Small intestine (tissue), 7 donors: ENCODE data around the gene TMEM120A. TPM values are rescaled to one million over a fixed set of nuclear protein-coding genes. Genes with fewer than 3 reads are reported as not detected.

Experiments
- DNase-seq, 2 donors: peaks; one replicate each; pipeline versions ENCODE4 v3.0.0 to v3.0.0-alpha.2; 2013
- FAIRE-seq: peaks from 2 replicates; lab custom pipeline; 2012; peaks lifted over from hg19 to GRCh38; lab: Jason Lieb, UNC
- H3K27ac ChIP-seq, 3 donors: one replicate each; pipeline ENCODE4 v1.5.1; 2013; ENCODE audit warnings: low read length in 2 of 3, mild to moderate bottlenecking in 2 of 3, control low read depth in 1 of 3, inconsistent platforms in 1 of 3, low read depth in 1 of 3, moderate library complexity in 1 of 3
- H3K27me3 ChIP-seq, 3 donors: one replicate each; pipeline ENCODE4 v1.6.1; 2013; ENCODE audit warnings: low read length in 3 of 3, inconsistent platforms in 1 of 3; ENCODE audit not compliant: control insufficient read depth in 3 of 3, insufficient read depth in 3 of 3
- H3K36me3 ChIP-seq, 3 donors: one replicate each; pipeline ENCODE4 v1.6.1; 2013; ENCODE audit warnings: low read length in 3 of 3, inconsistent platforms in 1 of 3, low read depth in 1 of 3, mild to moderate bottlenecking in 1 of 3, moderate library complexity in 1 of 3; ENCODE audit not compliant: control insufficient read depth in 3 of 3, insufficient read depth in 2 of 3
- H3K4me1 ChIP-seq, 3 donors: one replicate each; pipeline ENCODE4 v1.6.1; 2013; ENCODE audit warnings: low read length in 2 of 3, inconsistent platforms in 1 of 3, low read depth in 1 of 3, mild to moderate bottlenecking in 1 of 3, moderate library complexity in 1 of 3; ENCODE audit not compliant: control insufficient read depth in 3 of 3, insufficient read depth in 2 of 3
- H3K4me3 ChIP-seq, 3 donors: one replicate each; pipeline ENCODE4 v1.5.1; 2013; ENCODE audit warnings: low read length in 3 of 3, control low read depth in 1 of 3, inconsistent platforms in 1 of 3, low read depth in 1 of 3, mild to moderate bottlenecking in 1 of 3, moderate library complexity in 1 of 3
- H3K9me3 ChIP-seq, 2 donors: one replicate each; pipeline ENCODE4 v1.6.1; 2013; ENCODE audit warnings: low read depth in 1 of 2, low read length in 1 of 2; ENCODE audit not compliant: control insufficient read depth in 2 of 2, insufficient read depth in 1 of 2
- WGBS, 3 donors: extraction: QIAGEN DNeasy Blood & Tissue Kit; methylation state at CpG; one replicate each; pipeline ENCODE4 v1.1.7; 2013; 5-methylcytosine and 5-hydroxymethylcytosine counted together
- polyA plus RNA-seq, 4 donors: library from polyadenylated mRNA; stranded (reverse) in 3 of 4; unstranded in 1 of 4; fragments of 200-250 nt in 3 of 4; fragments of 120-200 nt in 1 of 4; gene quantifications; one replicate each; pipeline versions ENCODE4 v1.2.1 to v1.2.3, GENCODE V29; 2013
- donor health status: healthy with polysubstance abuse.
- donor health status: control.
- donor health status: control.
- donor health status: Bipolar disorder and iron deficiency.
- donor health status: healthy.

Gene TMEM120A
- polyA plus RNA-seq, 4 donors: 64.7 to 207 (median 151) TPM

GRCh38 chr7:75963381-75963995, 30.9 kb downstream of the TMEM120A start:
- no peak for FAIRE-seq
- peaks cover 0 to 69% (median 27%) of the 10 kb centered on the region in 3 donors for H3K36me3 ChIP-seq
- 80 to 92% (median 90%) methylated on average over 9 of the region's 9 CpGs for WGBS, 3 donors

GRCh38 chr7:75962607-75963380, 31.6 kb downstream of the TMEM120A start:
- H3K9me3 ChIP-seq: no peaks in the 10 kb centered on the region
- FAIRE-seq (no peak), DNase-seq (no peak)
- H3K27ac ChIP-seq: peak overlapping the region in 1 of 3 donors; percentile 64
- WGBS, 3 donors: 63 to 85% (median 81%) methylated on average over 18 of the region's 18 CpGs
- peaks cover 3 to 10% (median 6%) of the 10 kb centered on the region in 3 donors for H3K4me1 ChIP-seq
- peaks cover 2 to 69% (median 23%) of the 10 kb centered on the region in 3 donors for H3K36me3 ChIP-seq
- H3K4me3 ChIP-seq: no peak overlapping the region
- no peaks in the 10 kb centered on the region for H3K27me3 ChIP-seq

More at GRCh38 chr7:75963381-75963995, 30.9 kb downstream of the TMEM120A start:
- Histone ChIP-seq H3K4me1 (peaks cover 3 to 8% (median 6%) of the 10 kb centered on the region in 3 donors), H3K27me3 (no peaks in the 10 kb centered on the region), H3K27ac (peak overlapping the region in 1 of 3 donors; percentile 64), H3K9me3 (no peaks in the 10 kb centered on the region), H3K4me3 (no peak overlapping the region)
- no peak for DNase-seq

- no peak overlapping the region for H3K4me3 ChIP-seq
- peaks cover 5 to 66% (median 21%) of the 10 kb centered on the region in 3 donors for H3K36me3 ChIP-seq
- H3K27ac ChIP-seq: no peak overlapping the region
- no peak for FAIRE-seq
- peaks cover 0 to 3% of the 10 kb centered on the region in 2 donors for H3K9me3 ChIP-seq
- H3K27me3 ChIP-seq: no peaks in the 10 kb centered on the region
- WGBS, 3 donors: 95 to 96% (median 96%) methylated on average over 7 of the region's 7 CpGs
- no peak for DNase-seq
- peaks cover 3 to 21% (median 10%) of the 10 kb centered on the region in 3 donors for H3K4me1 ChIP-seq
Measured at GRCh38 chr7:75961218-75961617, 33.2 kb downstream of the TMEM120A start.

- DNase-seq (no peak), FAIRE-seq (no peak)
- no peak overlapping the region for H3K27ac ChIP-seq
- no peak overlapping the region for H3K4me3 ChIP-seq
- H3K4me1 ChIP-seq: peaks cover 0 to 22% (median 10%) of the 10 kb centered on the region in 3 donors
- H3K9me3 ChIP-seq: peaks cover 0 to 5% of the 10 kb centered on the region in 2 donors
- no peaks in the 10 kb centered on the region for H3K27me3 ChIP-seq
- 95 to 99% (median 98%) methylated on average over 6 of the region's 6 CpGs for whole genome bisulfite sequencing, 3 donors
- H3K36me3 ChIP-seq: peaks cover 5 to 65% (median 19%) of the 10 kb centered on the region in 3 donors
Measured at GRCh38 chr7:75960372-75960771, 34.0 kb downstream of the TMEM120A start.

- WGBS, 3 donors: 70 to 82% (median 75%) methylated on average over 9 of the region's 9 CpGs
- Histone ChIP-seq H3K4me1 (peaks cover 0 to 22% (median 10%) of the 10 kb centered on the region in 3 donors), H3K4me3 (no peak overlapping the region), H3K27me3 (no peaks in the 10 kb centered on the region), H3K9me3 (peaks cover 0 to 5% of the 10 kb centered on the region in 2 donors), H3K27ac (peak overlapping the region; percentile 67 to 93 (median 71)), H3K36me3 (peaks cover 5 to 68% (median 19%) of the 10 kb centered on the region in 3 donors)
- DNase-seq (peak; percentile 56 to 79), FAIRE-seq (no peak)
Measured at GRCh38 chr7:75958802-75959543, 35.4 kb downstream of the TMEM120A start.

GRCh38 chr7:75957021-75957736, 37.2 kb downstream of the TMEM120A start:
- H3K27ac ChIP-seq: peak overlapping the region; percentile 67 to 93 (median 83)
- no peaks in the 10 kb centered on the region for H3K27me3 ChIP-seq
- FAIRE-seq (no peak), DNase-seq (peak; percentile 90 to 99)
- H3K9me3 ChIP-seq: peaks cover 0 to 5% of the 10 kb centered on the region in 2 donors
- H3K4me3 ChIP-seq: no peak overlapping the region
- 26 to 68% (median 46%) methylated on average over 16 of the region's 16 CpGs for WGBS, 3 donors
- peaks cover 0 to 22% (median 10%) of the 10 kb centered on the region in 3 donors for H3K4me1 ChIP-seq
- H3K36me3 ChIP-seq: peaks cover 5 to 60% (median 12%) of the 10 kb centered on the region in 3 donors

GRCh38 chr7:75955331-75955955, 39.0 kb downstream of the TMEM120A start:
- WGBS, 3 donors: 93 to 97% (median 95%) methylated on average over 12 of the region's 12 CpGs
- H3K9me3 ChIP-seq: peaks cover 0 to 5% of the 10 kb centered on the region in 2 donors
- FAIRE-seq: no peak
- peak overlapping the region in 1 of 3 donors; percentile 64 for H3K27ac ChIP-seq
- H3K27me3 ChIP-seq: no peaks in the 10 kb centered on the region
- H3K4me1 ChIP-seq: peaks cover 0 to 22% (median 10%) of the 10 kb centered on the region in 3 donors
- H3K36me3 ChIP-seq: peaks cover 5 to 47% (median 8%) of the 10 kb centered on the region in 3 donors
- no peak for DNase-seq
- no peak overlapping the region for H3K4me3 ChIP-seq
